RCC 7860 (cell line): Measurements from ENCODE around the gene ANKFN1.

Source experiments
- DNase-seq: peaks from one replicate; pipeline ENCODE4 v3.0.0-alpha.2; 2015; ENCODE audit warnings: low spot score
- FAIRE-seq: peaks from 2 replicates; lab custom pipeline; 2012; peaks lifted over from hg19 to GRCh38; lab: Jason Lieb, UNC

The ANKFN1 gene

GRCh38 chr17:56434610-56435009 lies 281.3 kb downstream of the ANKFN1 start:
- FAIRE-seq, result no peak
- DNase-seq, result no peak

- FAIRE-seq (no peak), DNase-seq (no peak)
These were observed 282.9 kb downstream of the ANKFN1 start for GRCh38 chr17:56436142-56436541.

GRCh38 chr17:56440419-56440818 lies 287.1 kb downstream of the ANKFN1 start:
- FAIRE-seq, result no peak
- DNase-seq, result no peak

- no peak for FAIRE-seq
These were observed 288.0 kb downstream of the ANKFN1 start for GRCh38 chr17:56441308-56441707.

GRCh38 chr17:56445692-56446411 lies 292.6 kb downstream of the ANKFN1 start:
- FAIRE-seq, result no peak
- DNase-seq, result no peak

More at GRCh38 chr17:56441308-56441707, 288.0 kb downstream of the ANKFN1 start:
- no peak for DNase-seq

- DNase-seq, result no peak
- FAIRE-seq, result no peak
These were observed 293.9 kb downstream of the ANKFN1 start for GRCh38 chr17:56447171-56447570.

- DNase-seq (no peak), FAIRE-seq (no peak)
These were observed 295.1 kb downstream of the ANKFN1 start for GRCh38 chr17:56448371-56448770.

GRCh38 chr17:56449176-56449575 lies 295.9 kb downstream of the ANKFN1 start:
- DNase-seq, result no peak
- no peak for FAIRE-seq

- FAIRE-seq, result no peak
- no peak for DNase-seq
These were observed 298.4 kb downstream of the ANKFN1 start for GRCh38 chr17:56451629-56452028.

GRCh38 chr17:56452461-56452860 lies 299.2 kb downstream of the ANKFN1 start:
- DNase-seq, result no peak
- FAIRE-seq, result no peak

GRCh38 chr17:56457501-56457900 lies 304.2 kb downstream of the ANKFN1 start:
- DNase-seq (no peak), FAIRE-seq (no peak)

- FAIRE-seq, result no peak
- no peak for DNase-seq
These were observed 312.6 kb downstream of the ANKFN1 start for GRCh38 chr17:56465886-56466285.

GRCh38 chr17:56468840-56469239 lies 315.6 kb downstream of the ANKFN1 start:
- no peak for DNase-seq
- no peak for FAIRE-seq

- FAIRE-seq (no peak), DNase-seq (no peak)
These were observed 318.4 kb downstream of the ANKFN1 start for GRCh38 chr17:56471696-56472095.

- FAIRE-seq (no peak), DNase-seq (no peak)
These were observed 321.8 kb downstream of the ANKFN1 start for GRCh38 chr17:56475116-56475515.

- peak; percentile 12 for DNase-seq
These were observed 325.7 kb downstream of the ANKFN1 start for GRCh38 chr17:56478836-56479447.

GRCh38 chr17:56480501-56480900 lies 327.2 kb downstream of the ANKFN1 start:
- no peak for FAIRE-seq
- no peak for DNase-seq

More at GRCh38 chr17:56478836-56479447, 325.7 kb downstream of the ANKFN1 start:
- no peak for FAIRE-seq

- no peak for FAIRE-seq
These were observed 328.4 kb downstream of the ANKFN1 start for GRCh38 chr17:56481659-56482058.

GRCh38 chr17:56482229-56482628 lies 329.0 kb downstream of the ANKFN1 start:
- no peak for DNase-seq
- no peak for FAIRE-seq

More at GRCh38 chr17:56481659-56482058, 328.4 kb downstream of the ANKFN1 start:
- no peak for DNase-seq

- no peak for FAIRE-seq
These were observed 333.5 kb downstream of the ANKFN1 start for GRCh38 chr17:56486732-56487131.

GRCh38 chr17:56488800-56489199 lies 335.5 kb downstream of the ANKFN1 start:
- FAIRE-seq (no peak), DNase-seq (no peak)

More at GRCh38 chr17:56486732-56487131, 333.5 kb downstream of the ANKFN1 start:
- no peak for DNase-seq

- no peak for FAIRE-seq
- DNase-seq, result no peak
These were observed 336.7 kb downstream of the ANKFN1 start for GRCh38 chr17:56489980-56490379.
